BE2C (cell line): ENCODE results near the gene GABBR2.

Source experiments
- DNase-seq: peaks from one replicate; pipeline ENCODE4 v3.0.0-alpha.2; 2020
- H3K27me3 ChIP-seq: fragments of 250-450 bp; sonication (Bioruptor Pico); 2 replicates; pipeline ENCODE4 v1.5.1; 2020; ENCODE audit warnings: mild to moderate bottlenecking
- H3K36me3 ChIP-seq: fragments of 250-450 bp; sonication (Bioruptor Pico); 2 replicates; pipeline ENCODE4 v1.5.1; 2020; ENCODE audit warnings: mild to moderate bottlenecking
- H3K4me1 ChIP-seq: fragments of 250-450 bp; sonication (Bioruptor Pico); 2 replicates; pipeline ENCODE4 v1.5.1; 2020
- H3K4me3 ChIP-seq: 2 replicates; pipeline ENCODE4 v1.5.1; 2011; ENCODE audit warnings: low read depth, low read length
- H3K9me3 ChIP-seq: fragments of 250-450 bp; sonication (Bioruptor Pico); 2 replicates; pipeline ENCODE4 v1.5.1; 2020
- CTCF ChIP-seq: IDR thresholded peaks from 2 replicates; pipeline ENCODE4 v1.5.1; 2012; ENCODE audit warnings: mild to moderate bottlenecking, low read depth, low read length

The GABBR2 gene

GRCh38 chr9:98545021-98545420 lies 163.7 kb downstream of the GABBR2 start:
- Histone ChIP-seq H3K4me3 (no peak overlapping the region), H3K36me3 (no peaks in the 10 kb centered on the region), H3K9me3 (no peaks in the 10 kb centered on the region), H3K27me3 (peaks cover 9% of the 10 kb centered on the region), H3K4me1 (no peaks in the 10 kb centered on the region)
- TF ChIP-seq CTCF = no peak
- no peak for DNase-seq

- no peak for TF ChIP-seq CTCF
- no peak for DNase-seq
- H3K4me3 ChIP-seq = no peak overlapping the region
- H3K9me3 ChIP-seq = no peaks in the 10 kb centered on the region; the same call in 1 of the 2 replicates
- peaks cover 9% of the 10 kb centered on the region for H3K27me3 ChIP-seq
- H3K36me3 ChIP-seq = no peaks in the 10 kb centered on the region
- no peaks in the 10 kb centered on the region for H3K4me1 ChIP-seq
These were observed 167.0 kb downstream of the GABBR2 start for GRCh38 chr9:98541684-98542230.

GRCh38 chr9:98540476-98540875 lies 168.3 kb downstream of the GABBR2 start:
- TF ChIP-seq CTCF = no peak
- Histone ChIP-seq H3K27me3 (peaks cover 9% of the 10 kb centered on the region), H3K4me1 (no peaks in the 10 kb centered on the region), H3K4me3 (no peak overlapping the region), H3K36me3 (no peaks in the 10 kb centered on the region), H3K9me3 (no peaks in the 10 kb centered on the region; the same call in 1 of the 2 replicates)
- no peak for DNase-seq

- H3K4me1 ChIP-seq = no peaks in the 10 kb centered on the region
- peaks cover 9% of the 10 kb centered on the region for H3K27me3 ChIP-seq
- DNase-seq = no peak
- no peak overlapping the region for H3K4me3 ChIP-seq
- no peaks in the 10 kb centered on the region; the same call in 1 of the 2 replicates for H3K9me3 ChIP-seq
- H3K36me3 ChIP-seq = no peaks in the 10 kb centered on the region
- no peak for TF ChIP-seq CTCF
These were observed 168.8 kb downstream of the GABBR2 start for GRCh38 chr9:98539954-98540353.

GRCh38 chr9:98538626-98539031 lies 170.1 kb downstream of the GABBR2 start:
- Histone ChIP-seq H3K4me3 (no peak overlapping the region), H3K36me3 (no peaks in the 10 kb centered on the region), H3K4me1 (no peaks in the 10 kb centered on the region), H3K27me3 (peaks cover 9% of the 10 kb centered on the region), H3K9me3 (no peaks in the 10 kb centered on the region; the same call in 1 of the 2 replicates)
- DNase-seq = peak; percentile 56
- no peak for TF ChIP-seq CTCF

- no peak for DNase-seq
- Histone ChIP-seq H3K27me3 (peaks cover 9% of the 10 kb centered on the region), H3K4me1 (no peaks in the 10 kb centered on the region), H3K4me3 (no peak overlapping the region), H3K9me3 (no peaks in the 10 kb centered on the region; the same call in 1 of the 2 replicates), H3K36me3 (no peaks in the 10 kb centered on the region)
- TF ChIP-seq CTCF = peak; percentile 13; the same call in 1 of the 2 replicates
These were observed 170.5 kb downstream of the GABBR2 start for GRCh38 chr9:98538203-98538602.
